Measurements from ENCODE around the gene AMACR.
A peak's percentile ranks its signal among the peaks of the same experiment; 100 is the strongest.

Gene AMACR

DNA sequence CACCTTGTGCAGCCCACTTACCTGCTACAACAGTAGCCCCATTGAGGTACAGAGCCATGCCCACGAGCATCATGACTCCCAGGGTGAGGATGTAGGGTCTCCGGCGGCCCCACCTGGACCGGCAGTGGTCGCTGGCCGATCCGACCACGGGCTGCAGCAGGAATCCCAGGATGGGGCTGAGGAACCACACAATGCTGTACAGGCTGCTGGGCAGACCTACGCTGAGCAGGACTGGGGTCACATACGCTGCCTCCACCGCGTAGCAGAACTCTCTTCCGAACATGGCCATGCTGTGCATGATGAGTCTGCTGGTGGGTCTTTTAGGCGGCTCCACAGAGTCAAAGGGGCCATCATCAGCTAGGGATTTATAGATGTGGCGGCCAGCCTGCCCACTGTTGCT is 23.7 kb downstream of the AMACR start:
- Histone ChIP-seq H3K9ac (ENCODE audit: low read length) (no peak overlapping the region), H3K27me3 (ENCODE audit: control insufficient read depth in 1 of 2, insufficient read depth in 2 of 2, low read length in 2 of 2) (no peaks in the 10 kb centered on the region), H3K9me3 (ENCODE audit: low read length) (no peaks in the 10 kb centered on the region)

GRCh38 chr5:33981408-33982162 is 26.3 kb downstream of the AMACR start:
- no peak overlapping the region for H3K9ac ChIP-seq (ENCODE audit: low read length)
- H3K27ac ChIP-seq (ENCODE audit: low read depth, low read length): no peak overlapping the region
- H3K9me3 ChIP-seq (ENCODE audit: low read length): no peaks in the 10 kb centered on the region
- H3K36me3 ChIP-seq (ENCODE audit: insufficient read depth, low read length): no peaks in the 10 kb centered on the region
- H3K4me3 ChIP-seq (ENCODE audit: low read depth in 1 of 2, low read length in 2 of 2): no peak overlapping the region
- H3K27me3 ChIP-seq (ENCODE audit: control insufficient read depth in 1 of 2, insufficient read depth in 2 of 2, low read length in 2 of 2): no peaks in the 10 kb centered on the region
- H3K4me1 ChIP-seq (ENCODE audit: insufficient read depth, low read length): peaks cover 8% of the 10 kb centered on the region

More for the DNA sequence above, 23.7 kb downstream of the AMACR start:
- Histone ChIP-seq H3K4me1 (ENCODE audit: insufficient read depth, low read length) (no peaks in the 10 kb centered on the region), H3K4me3 (ENCODE audit: low read depth in 1 of 2, low read length in 2 of 2) (no peak overlapping the region), H3K27ac (ENCODE audit: low read depth, low read length) (no peak overlapping the region), H3K36me3 (ENCODE audit: insufficient read depth, low read length) (peaks cover 13% of the 10 kb centered on the region)

DNA sequence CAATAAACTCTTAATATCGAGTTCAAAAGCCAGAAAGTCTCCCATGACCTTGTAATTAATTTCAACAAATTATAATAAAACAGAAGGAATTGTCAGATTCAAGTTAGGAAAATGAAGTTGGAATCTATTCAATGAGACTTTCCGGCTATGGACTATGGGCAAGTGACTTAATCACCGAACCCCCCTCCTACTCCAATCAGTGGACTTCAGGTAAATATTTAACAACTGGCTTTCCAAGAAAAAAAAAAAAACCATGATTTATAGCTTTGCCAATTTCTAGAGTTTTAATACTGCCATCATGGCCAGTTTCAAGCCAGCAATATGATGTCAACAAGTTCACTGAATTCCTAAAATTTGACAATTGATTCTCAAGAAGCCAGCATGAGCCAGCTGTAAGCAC is 27.8 kb downstream of the AMACR start:
- Histone ChIP-seq H3K9me3 (ENCODE audit: low read length) (no peaks in the 10 kb centered on the region), H3K36me3 (ENCODE audit: insufficient read depth, low read length) (no peaks in the 10 kb centered on the region), H3K9ac (ENCODE audit: low read length) (no peak overlapping the region), H3K4me3 (ENCODE audit: low read depth in 1 of 2, low read length in 2 of 2) (no peak overlapping the region), H3K27me3 (ENCODE audit: control insufficient read depth in 1 of 2, insufficient read depth in 2 of 2, low read length in 2 of 2) (no peaks in the 10 kb centered on the region), H3K27ac (ENCODE audit: low read depth, low read length) (no peak overlapping the region), H3K4me1 (ENCODE audit: insufficient read depth, low read length) (peaks cover 20% of the 10 kb centered on the region)

DNA sequence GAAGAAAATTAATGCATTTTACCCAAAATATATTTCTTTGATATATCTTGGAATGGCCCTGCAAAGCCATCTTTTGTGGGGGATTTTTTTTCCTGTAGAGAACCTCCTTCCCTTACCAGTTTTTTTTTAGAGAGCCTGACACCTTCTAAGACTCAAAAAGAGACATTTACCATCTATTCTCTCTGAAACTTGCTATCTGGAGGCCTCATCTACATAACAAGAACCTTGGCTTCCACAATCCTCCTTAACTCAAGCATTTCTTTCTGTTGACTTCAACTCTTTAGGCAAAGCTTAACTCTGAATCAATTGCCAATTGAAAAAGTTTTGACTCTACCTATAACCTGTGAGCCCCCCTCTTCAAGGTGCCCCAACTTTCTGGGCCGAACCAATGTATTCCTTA is 29.5 kb downstream of the AMACR start:
- no peaks in the 10 kb centered on the region for H3K27me3 ChIP-seq (ENCODE audit: control insufficient read depth in 1 of 2, insufficient read depth in 2 of 2, low read length in 2 of 2)
- no peak overlapping the region for H3K27ac ChIP-seq (ENCODE audit: low read depth, low read length)
- no peaks in the 10 kb centered on the region for H3K9me3 ChIP-seq (ENCODE audit: low read length)
- no peaks in the 10 kb centered on the region for H3K36me3 ChIP-seq (ENCODE audit: insufficient read depth, low read length)
- peaks cover 20% of the 10 kb centered on the region for H3K4me1 ChIP-seq (ENCODE audit: insufficient read depth, low read length)
- no peak overlapping the region for H3K4me3 ChIP-seq (ENCODE audit: low read depth in 1 of 2, low read length in 2 of 2)
- no peak overlapping the region for H3K9ac ChIP-seq (ENCODE audit: low read length)

GRCh38 chr5:33976307-33976706 is 31.5 kb downstream of the AMACR start:
- H3K4me3 ChIP-seq (ENCODE audit: low read depth in 1 of 2, low read length in 2 of 2): no peak overlapping the region
- peak overlapping the region; percentile 30 for H3K27ac ChIP-seq (ENCODE audit: low read depth, low read length)
- peaks cover 20% of the 10 kb centered on the region for H3K4me1 ChIP-seq (ENCODE audit: insufficient read depth, low read length)
- H3K9ac ChIP-seq (ENCODE audit: low read length): no peak overlapping the region
- no peaks in the 10 kb centered on the region for H3K36me3 ChIP-seq (ENCODE audit: insufficient read depth, low read length)
- H3K27me3 ChIP-seq (ENCODE audit: control insufficient read depth in 1 of 2, insufficient read depth in 2 of 2, low read length in 2 of 2): no peaks in the 10 kb centered on the region
- H3K9me3 ChIP-seq (ENCODE audit: low read length): no peaks in the 10 kb centered on the region

GRCh38 chr5:33975852-33976251 is 32.0 kb downstream of the AMACR start:
- H3K27me3 ChIP-seq (ENCODE audit: control insufficient read depth in 1 of 2, insufficient read depth in 2 of 2, low read length in 2 of 2): no peaks in the 10 kb centered on the region
- peaks cover 20% of the 10 kb centered on the region for H3K4me1 ChIP-seq (ENCODE audit: insufficient read depth, low read length)
- H3K4me3 ChIP-seq (ENCODE audit: low read depth in 1 of 2, low read length in 2 of 2): no peak overlapping the region
- no peaks in the 10 kb centered on the region for H3K36me3 ChIP-seq (ENCODE audit: insufficient read depth, low read length)
- H3K9ac ChIP-seq (ENCODE audit: low read length): no peak overlapping the region
- H3K9me3 ChIP-seq (ENCODE audit: low read length): no peaks in the 10 kb centered on the region
- H3K27ac ChIP-seq (ENCODE audit: low read depth, low read length): peak overlapping the region; percentile 30

GRCh38 chr5:33973271-33973670 is 34.6 kb downstream of the AMACR start:
- H3K4me3 ChIP-seq (ENCODE audit: low read depth in 1 of 2, low read length in 2 of 2): no peak overlapping the region
- H3K9me3 ChIP-seq (ENCODE audit: low read length): no peaks in the 10 kb centered on the region
- no peak overlapping the region for H3K9ac ChIP-seq (ENCODE audit: low read length)
- no peak overlapping the region for H3K27ac ChIP-seq (ENCODE audit: low read depth, low read length)
- H3K27me3 ChIP-seq (ENCODE audit: control insufficient read depth in 1 of 2, insufficient read depth in 2 of 2, low read length in 2 of 2): no peaks in the 10 kb centered on the region
- no peaks in the 10 kb centered on the region for H3K36me3 ChIP-seq (ENCODE audit: insufficient read depth, low read length)
- peaks cover 20% of the 10 kb centered on the region for H3K4me1 ChIP-seq (ENCODE audit: insufficient read depth, low read length)

DNA sequence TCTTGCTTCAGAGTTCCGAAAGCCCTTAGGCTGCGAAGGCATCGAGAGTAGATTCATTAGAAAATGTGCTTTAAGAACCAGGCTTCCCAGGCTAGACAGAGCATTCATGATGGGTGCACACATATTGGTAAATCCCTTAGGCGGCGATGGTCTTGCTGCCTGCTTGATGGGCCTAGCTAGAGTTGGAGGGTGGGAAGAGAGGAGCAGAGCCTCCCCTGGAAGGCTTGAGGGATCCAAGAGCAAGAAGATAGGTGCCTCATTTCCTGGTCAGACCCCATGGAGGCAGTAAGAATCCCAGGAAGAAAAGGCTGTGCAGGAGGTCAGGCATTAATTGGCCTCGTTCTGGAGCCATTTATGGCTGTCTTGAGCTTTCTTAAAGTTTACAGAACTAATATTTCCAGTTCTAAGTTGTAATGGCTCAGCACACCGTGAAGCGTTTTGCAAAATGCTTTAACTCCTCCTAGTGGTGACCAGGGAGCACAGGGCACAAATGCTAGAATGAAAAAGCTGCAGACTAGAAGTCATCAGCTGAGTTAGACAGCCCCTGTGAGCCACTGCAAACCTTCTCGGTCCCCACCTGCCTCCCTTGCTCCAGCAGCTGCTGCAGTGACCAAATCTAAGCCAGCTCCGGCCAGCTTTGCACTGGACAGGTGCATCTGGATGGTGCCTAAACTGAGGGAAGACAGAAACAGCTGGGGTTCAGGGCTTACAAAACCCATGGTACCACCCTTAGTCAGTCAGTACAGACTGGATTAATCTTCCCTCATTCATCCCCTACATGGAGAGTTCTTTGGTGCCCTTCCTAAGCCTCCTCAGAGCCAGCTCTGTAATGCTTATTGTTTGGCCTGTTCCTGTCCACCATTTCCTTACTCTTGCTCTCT is 38.0 kb downstream of the AMACR start:
- no peak overlapping the region for H3K27ac ChIP-seq (ENCODE audit: low read depth, low read length)
- H3K36me3 ChIP-seq (ENCODE audit: insufficient read depth, low read length): no peaks in the 10 kb centered on the region
- H3K27me3 ChIP-seq (ENCODE audit: control insufficient read depth in 1 of 2, insufficient read depth in 2 of 2, low read length in 2 of 2): no peaks in the 10 kb centered on the region
- H3K9me3 ChIP-seq (ENCODE audit: low read length): no peaks in the 10 kb centered on the region
- no peak overlapping the region for H3K4me3 ChIP-seq (ENCODE audit: low read depth in 1 of 2, low read length in 2 of 2)
- H3K9ac ChIP-seq (ENCODE audit: low read length): no peak overlapping the region
- H3K4me1 ChIP-seq (ENCODE audit: insufficient read depth, low read length): no peaks in the 10 kb centered on the region

GRCh38 chr5:33968211-33969005 is 39.4 kb downstream of the AMACR start:
- Histone ChIP-seq H3K9me3 (ENCODE audit: low read length) (no peaks in the 10 kb centered on the region), H3K9ac (ENCODE audit: low read length) (no peak overlapping the region), H3K4me3 (ENCODE audit: low read depth in 1 of 2, low read length in 2 of 2) (no peak overlapping the region), H3K27me3 (ENCODE audit: control insufficient read depth in 1 of 2, insufficient read depth in 2 of 2, low read length in 2 of 2) (no peaks in the 10 kb centered on the region), H3K36me3 (ENCODE audit: insufficient read depth, low read length) (no peaks in the 10 kb centered on the region), H3K4me1 (ENCODE audit: insufficient read depth, low read length) (no peaks in the 10 kb centered on the region), H3K27ac (ENCODE audit: low read depth, low read length) (no peak overlapping the region)

DNA sequence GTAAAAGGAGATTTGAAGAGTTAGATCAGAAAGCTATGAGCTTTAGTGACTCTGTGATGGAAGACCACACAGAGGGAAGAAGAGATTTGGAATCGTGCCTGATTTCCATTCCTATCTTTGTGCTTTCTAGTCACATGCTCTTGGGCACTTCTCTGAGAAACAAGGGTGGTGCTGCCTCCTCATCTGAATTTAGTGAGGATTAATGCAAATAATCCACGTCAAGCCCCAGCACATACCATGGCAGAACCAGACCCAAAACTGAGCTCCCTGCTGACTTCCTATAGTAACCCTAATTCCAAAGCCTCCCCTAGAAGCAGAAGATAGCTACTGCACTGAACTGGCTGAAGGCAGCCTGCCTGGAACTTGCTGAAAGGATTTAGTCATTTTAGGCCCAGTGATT is 41.0 kb downstream of the AMACR start:
- Histone ChIP-seq H3K27me3 (ENCODE audit: control insufficient read depth in 1 of 2, insufficient read depth in 2 of 2, low read length in 2 of 2) (no peaks in the 10 kb centered on the region), H3K4me3 (ENCODE audit: low read depth in 1 of 2, low read length in 2 of 2) (no peak overlapping the region), H3K36me3 (ENCODE audit: insufficient read depth, low read length) (no peaks in the 10 kb centered on the region), H3K4me1 (ENCODE audit: insufficient read depth, low read length) (no peaks in the 10 kb centered on the region), H3K9ac (ENCODE audit: low read length) (no peak overlapping the region), H3K9me3 (ENCODE audit: low read length) (no peaks in the 10 kb centered on the region), H3K27ac (ENCODE audit: low read depth, low read length) (no peak overlapping the region)

- H3K9me3 ChIP-seq (ENCODE audit: low read length): no peaks in the 10 kb centered on the region
- no peaks in the 10 kb centered on the region for H3K36me3 ChIP-seq (ENCODE audit: insufficient read depth, low read length)
- no peak overlapping the region for H3K9ac ChIP-seq (ENCODE audit: low read length)
- no peak overlapping the region for H3K27ac ChIP-seq (ENCODE audit: low read depth, low read length)
- no peaks in the 10 kb centered on the region for H3K4me1 ChIP-seq (ENCODE audit: insufficient read depth, low read length)
- H3K4me3 ChIP-seq (ENCODE audit: low read depth in 1 of 2, low read length in 2 of 2): no peak overlapping the region
- H3K27me3 ChIP-seq (ENCODE audit: control insufficient read depth in 1 of 2, insufficient read depth in 2 of 2, low read length in 2 of 2): no peaks in the 10 kb centered on the region
Measured at GRCh38 chr5:33964132-33964700, 43.6 kb downstream of the AMACR start.
